ACC112 (cell line): Measurements from ENCODE around the gene ATXN10.

ENCODE experiments used
- H2AFZ ChIP-seq: fragments of 200-600 bp; sonication (generic); one replicate; pipeline ENCODE4 v1.6.0; 2017; ENCODE audit warnings: antibody characterized with exemption, low read length; ENCODE audit not compliant: unreplicated experiment
- H3K27ac ChIP-seq: fragments of 200-600 bp; sonication (generic); 2 replicates; pipeline ENCODE4 v1.5.1; 2014; ENCODE audit warnings: low read depth, mild to moderate bottlenecking, antibody characterized with exemption, low read length, moderate library complexity
- H3K27me3 ChIP-seq: fragments of 200-600 bp; sonication (generic); 2 replicates; pipeline ENCODE4 v1.6.1; 2014; ENCODE audit warnings: mild to moderate bottlenecking, antibody characterized with exemption, low read length, moderate library complexity, mixed read lengths; ENCODE audit not compliant: insufficient read depth
- H3K36me3 ChIP-seq: fragments of 200-600 bp; sonication (generic); 2 replicates; pipeline ENCODE4 v1.6.1; 2016; ENCODE audit warnings: mild to moderate bottlenecking, antibody characterized with exemption, low read length, moderate library complexity, mixed read lengths; ENCODE audit not compliant: insufficient read depth
- H3K4me1 ChIP-seq: fragments of 200-600 bp; sonication (generic); one replicate; pipeline ENCODE4 v1.6.1; 2016; ENCODE audit warnings: low read length, mixed read lengths; ENCODE audit not compliant: insufficient read depth, unreplicated experiment, control insufficient read depth
- H3K4me3 ChIP-seq: fragments of 200-600 bp; sonication (generic); 2 replicates; pipeline ENCODE4 v1.5.1; 2014; ENCODE audit warnings: mild to moderate bottlenecking, low read depth, low read length
- H3K79me2 ChIP-seq: fragments of 200-600 bp; sonication (generic); one replicate; pipeline ENCODE4 v1.6.0; 2016; ENCODE audit warnings: low read length; ENCODE audit not compliant: control insufficient read depth, unreplicated experiment, insufficient read depth

The ATXN10 gene

DNA sequence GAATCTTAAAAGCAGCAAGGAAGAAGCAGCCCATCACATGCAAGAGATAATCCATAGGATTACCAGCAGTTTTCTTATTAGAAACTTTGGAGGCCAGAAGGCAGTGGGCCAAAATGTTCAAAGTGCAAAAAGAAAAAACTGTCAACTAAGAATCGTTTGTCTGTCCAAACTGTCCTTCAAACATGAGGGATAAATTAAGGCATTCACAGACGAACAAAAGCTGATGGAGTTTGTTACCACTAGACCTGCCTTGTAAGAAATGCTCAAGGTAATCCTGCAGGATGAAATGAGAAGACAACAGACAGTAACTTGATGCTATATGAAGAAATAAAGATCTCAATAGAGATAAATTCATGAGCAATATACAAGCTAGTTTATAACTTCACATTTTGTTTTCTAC is 154.9 kb downstream of the ATXN10 start:
- Histone ChIP-seq H3K36me3 (0 out of 2 replicates have a peak, but pooled peaks cover 5% of the 10 kb centered on the region), H2AFZ (no peak overlapping the region), H3K27me3 (no peaks in the 10 kb centered on the region), H3K27ac (no peak overlapping the region), H3K4me3 (no peak overlapping the region), H3K4me1 (peaks cover 6% of the 10 kb centered on the region), H3K79me2 (no peaks in the 10 kb centered on the region)

DNA sequence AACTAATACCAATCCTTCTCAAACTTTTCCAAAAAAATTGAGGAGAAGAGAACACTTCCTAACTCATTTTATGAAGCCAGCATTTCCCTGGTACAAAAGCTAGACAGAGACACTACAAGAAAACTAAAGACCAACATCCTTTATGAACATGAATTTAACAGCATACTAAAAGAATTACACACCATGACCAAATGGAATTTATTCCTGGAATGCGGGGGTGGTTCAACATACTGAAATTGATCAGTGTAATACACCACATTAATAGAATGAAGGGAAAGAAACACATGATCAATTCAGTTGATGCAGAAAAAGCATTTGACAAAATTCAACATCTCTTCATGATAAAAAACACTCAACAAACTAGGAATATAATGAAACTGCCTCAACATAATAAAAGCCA is 157.2 kb downstream of the ATXN10 start:
- Histone ChIP-seq H3K79me2 (no peaks in the 10 kb centered on the region), H3K4me3 (no peak overlapping the region), H3K27ac (no peak overlapping the region), H3K4me1 (peaks cover 11% of the 10 kb centered on the region), H3K36me3 (0 out of 2 replicates have a peak, but pooled peaks cover 5% of the 10 kb centered on the region), H3K27me3 (no peaks in the 10 kb centered on the region), H2AFZ (no peak overlapping the region)

DNA sequence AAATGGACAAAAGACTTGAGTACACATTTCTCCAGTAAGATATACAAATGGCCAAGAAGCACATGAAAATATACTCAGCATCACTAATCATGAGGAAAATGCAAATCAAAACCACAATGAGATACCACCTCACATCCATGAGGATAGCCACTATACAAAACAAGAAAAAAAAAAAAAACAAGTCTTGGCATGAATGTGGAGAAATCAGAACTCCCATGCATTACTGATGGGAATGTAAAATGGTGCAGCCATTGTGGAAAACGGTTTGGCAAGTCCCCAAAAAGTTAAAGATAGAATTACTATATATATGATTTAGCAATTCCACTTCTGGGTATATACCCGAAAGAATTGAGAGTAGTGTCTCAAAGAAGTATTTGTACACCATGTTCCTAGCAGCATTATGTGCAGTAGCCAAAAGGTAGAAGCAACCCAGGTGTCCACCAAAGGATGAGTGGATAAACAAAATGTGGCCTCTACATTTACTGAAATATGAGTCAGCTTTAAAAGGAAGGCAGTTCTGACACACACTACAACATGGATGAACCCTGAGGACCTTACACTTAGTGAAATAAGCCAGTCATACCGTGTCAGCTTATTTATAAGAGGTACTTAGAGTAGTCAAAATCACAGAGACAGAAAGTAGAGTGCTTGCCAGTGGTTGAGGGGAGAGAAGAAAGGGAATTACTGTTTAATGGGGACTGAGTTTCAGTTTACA is 159.1 kb downstream of the ATXN10 start:
- Histone ChIP-seq H3K4me1 (peaks cover 11% of the 10 kb centered on the region), H3K4me3 (no peak overlapping the region), H3K27ac (peak overlapping the region; percentile 76), H3K79me2 (no peaks in the 10 kb centered on the region), H3K36me3 (no peaks in the 10 kb centered on the region), H2AFZ (no peak overlapping the region), H3K27me3 (no peaks in the 10 kb centered on the region)

DNA sequence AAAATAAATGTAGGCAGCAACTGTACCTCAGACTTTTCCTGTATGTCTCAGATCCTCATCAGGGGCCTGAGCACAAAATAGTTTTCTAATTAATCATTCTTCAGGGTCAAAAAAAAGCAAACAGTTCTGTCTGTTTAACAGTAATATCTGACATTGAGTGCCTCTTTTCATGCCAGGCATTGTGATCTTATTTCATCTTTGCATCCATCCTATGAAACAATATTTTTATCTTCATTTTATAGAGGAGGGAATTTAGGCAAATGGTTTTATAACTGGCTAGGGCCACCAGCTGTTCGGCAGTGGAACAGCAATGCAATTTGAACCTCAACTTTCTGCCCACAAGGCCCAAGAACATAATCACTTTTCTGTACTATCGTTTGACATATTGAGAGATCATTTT is 159.8 kb downstream of the ATXN10 start:
- H3K36me3 ChIP-seq: no peaks in the 10 kb centered on the region

DNA sequence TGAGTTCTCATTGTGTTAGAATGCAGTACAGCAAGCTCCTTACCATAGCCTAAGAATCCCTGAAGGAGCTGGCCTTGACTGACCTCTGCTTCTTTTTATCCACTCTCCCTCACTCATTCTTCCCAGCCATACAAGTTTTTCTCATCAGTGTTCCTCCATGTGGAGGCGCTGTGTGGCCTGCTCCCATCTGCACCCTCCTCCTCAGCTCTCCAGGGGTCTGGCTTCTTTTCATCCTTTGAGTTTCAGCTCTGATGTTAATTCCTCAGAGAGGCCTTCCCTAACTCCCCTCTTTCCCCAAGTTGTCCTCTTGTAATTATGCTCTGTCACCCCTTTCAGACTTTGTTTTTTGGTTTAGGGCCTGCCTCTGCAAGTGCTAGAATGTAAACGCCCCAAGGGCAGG is 160.5 kb downstream of the ATXN10 start:
- Histone ChIP-seq H2AFZ (no peak overlapping the region), H3K4me3 (no peak overlapping the region), H3K4me1 (peaks cover 11% of the 10 kb centered on the region), H3K27ac (no peak overlapping the region), H3K27me3 (no peaks in the 10 kb centered on the region), H3K79me2 (no peaks in the 10 kb centered on the region), H3K36me3 (no peaks in the 10 kb centered on the region)

More for the DNA sequence above, 159.8 kb downstream of the ATXN10 start:
- H3K79me2 ChIP-seq: no peaks in the 10 kb centered on the region
- peaks cover 11% of the 10 kb centered on the region for H3K4me1 ChIP-seq
- peak overlapping the region; percentile 76 for H3K27ac ChIP-seq
- H2AFZ ChIP-seq: no peak overlapping the region
- no peak overlapping the region for H3K4me3 ChIP-seq
- no peaks in the 10 kb centered on the region for H3K27me3 ChIP-seq

DNA sequence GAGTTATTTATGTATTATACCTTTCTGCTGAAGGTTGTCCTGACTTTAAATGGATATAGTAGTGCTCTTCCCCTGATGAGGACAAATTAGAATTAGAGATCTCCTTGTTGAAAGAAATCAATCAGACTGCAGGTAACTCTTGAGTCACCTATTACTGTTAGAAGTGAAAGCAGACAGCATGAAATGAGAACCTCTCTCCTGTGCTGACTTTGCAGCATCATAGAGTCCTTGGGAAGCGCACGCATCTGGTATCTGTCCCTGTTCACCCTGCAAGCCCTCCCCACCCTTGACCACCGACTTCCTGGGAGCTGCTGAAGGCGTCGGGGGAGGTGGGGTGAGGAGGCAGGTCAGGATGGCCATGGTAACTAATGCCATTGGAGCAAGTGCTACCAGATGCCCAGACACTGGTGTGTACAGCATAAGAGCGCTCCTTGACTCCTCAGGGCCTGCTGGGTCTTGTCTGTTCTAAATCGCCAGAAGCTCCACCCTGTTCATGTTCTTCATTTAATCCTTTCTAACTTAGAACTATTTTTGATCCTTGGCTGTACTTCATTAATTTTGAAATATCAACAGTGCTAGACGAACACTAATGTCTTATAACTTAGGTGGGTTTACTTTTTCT is 161.4 kb downstream of the ATXN10 start:
- no peak overlapping the region for H3K27ac ChIP-seq
- H2AFZ ChIP-seq: no peak overlapping the region

DNA sequence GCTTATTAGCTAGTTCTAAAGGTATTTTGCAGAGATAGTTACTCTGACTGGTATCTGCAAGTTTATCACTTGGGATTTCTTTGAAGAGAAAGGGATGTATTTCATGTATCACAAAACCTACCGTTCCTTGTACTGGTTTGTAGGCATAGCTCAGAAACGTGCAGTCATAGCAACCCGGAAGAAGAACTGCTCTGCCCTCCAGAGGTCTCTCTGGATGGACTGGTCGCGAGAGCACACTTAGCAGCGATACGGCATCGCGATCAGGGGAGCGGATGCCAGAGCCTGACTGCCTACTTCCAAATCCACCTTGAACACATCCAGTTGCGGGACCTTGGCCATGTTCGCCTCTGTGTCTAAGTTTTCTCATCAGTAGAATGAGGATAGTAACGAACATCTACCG is 162.0 kb downstream of the ATXN10 start:
- H3K36me3 ChIP-seq: no peaks in the 10 kb centered on the region
- H3K4me3 ChIP-seq: no peak overlapping the region
- H3K27me3 ChIP-seq: no peaks in the 10 kb centered on the region
- no peak overlapping the region for H3K27ac ChIP-seq
- no peak overlapping the region for H2AFZ ChIP-seq
- H3K79me2 ChIP-seq: no peaks in the 10 kb centered on the region
- peaks cover 11% of the 10 kb centered on the region for H3K4me1 ChIP-seq

More for the DNA sequence above, 161.4 kb downstream of the ATXN10 start:
- Histone ChIP-seq H3K27me3 (no peaks in the 10 kb centered on the region), H3K79me2 (no peaks in the 10 kb centered on the region), H3K36me3 (no peaks in the 10 kb centered on the region), H3K4me1 (peaks cover 11% of the 10 kb centered on the region), H3K4me3 (no peak overlapping the region)

DNA sequence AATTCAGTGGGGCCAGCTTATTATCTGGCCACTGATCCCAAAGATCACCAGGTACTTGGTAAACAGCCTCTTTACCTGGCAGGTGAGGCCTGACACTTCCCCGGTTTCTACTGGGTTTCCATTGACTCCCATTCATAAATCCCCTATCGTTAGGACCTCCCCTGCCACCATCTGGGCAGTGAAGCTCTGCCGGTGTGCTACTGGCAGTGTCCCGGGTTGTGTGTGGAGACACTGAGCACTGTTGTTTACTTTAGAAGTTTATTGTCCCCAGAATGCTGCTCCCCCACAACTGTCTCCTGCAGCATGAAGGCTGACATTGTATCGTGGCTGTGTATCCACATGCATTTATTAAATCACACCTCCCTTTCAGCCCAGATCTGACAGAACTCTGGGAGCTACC is 162.6 kb downstream of the ATXN10 start:
- Histone ChIP-seq H3K27me3 (no peaks in the 10 kb centered on the region), H3K4me3 (no peak overlapping the region), H3K79me2 (no peaks in the 10 kb centered on the region), H3K36me3 (no peaks in the 10 kb centered on the region), H3K27ac (no peak overlapping the region), H3K4me1 (peaks cover 11% of the 10 kb centered on the region), H2AFZ (no peak overlapping the region)

DNA sequence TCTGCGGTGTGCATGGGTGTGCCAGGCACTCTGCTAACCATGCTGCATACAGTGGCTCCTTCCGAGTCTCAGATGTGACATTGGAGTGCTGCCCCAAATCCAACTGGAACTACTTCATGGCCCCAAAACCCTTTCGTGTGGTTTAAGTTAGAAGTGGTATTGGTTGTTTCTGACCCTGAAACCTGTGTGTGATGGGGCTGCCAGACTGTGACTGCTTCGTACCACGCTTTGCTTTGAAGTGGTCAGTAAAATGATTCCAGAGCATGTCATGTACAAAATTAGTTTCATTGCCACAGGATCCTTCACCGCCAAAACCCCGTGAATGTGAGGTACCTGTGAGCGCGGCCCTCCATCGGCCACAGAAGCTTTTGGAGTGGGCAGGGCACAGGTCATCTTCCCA is 163.2 kb downstream of the ATXN10 start:
- Histone ChIP-seq H2AFZ (no peak overlapping the region), H3K4me3 (no peak overlapping the region), H3K36me3 (no peaks in the 10 kb centered on the region), H3K27me3 (no peaks in the 10 kb centered on the region), H3K27ac (no peak overlapping the region), H3K4me1 (peaks cover 11% of the 10 kb centered on the region), H3K79me2 (no peaks in the 10 kb centered on the region)

DNA sequence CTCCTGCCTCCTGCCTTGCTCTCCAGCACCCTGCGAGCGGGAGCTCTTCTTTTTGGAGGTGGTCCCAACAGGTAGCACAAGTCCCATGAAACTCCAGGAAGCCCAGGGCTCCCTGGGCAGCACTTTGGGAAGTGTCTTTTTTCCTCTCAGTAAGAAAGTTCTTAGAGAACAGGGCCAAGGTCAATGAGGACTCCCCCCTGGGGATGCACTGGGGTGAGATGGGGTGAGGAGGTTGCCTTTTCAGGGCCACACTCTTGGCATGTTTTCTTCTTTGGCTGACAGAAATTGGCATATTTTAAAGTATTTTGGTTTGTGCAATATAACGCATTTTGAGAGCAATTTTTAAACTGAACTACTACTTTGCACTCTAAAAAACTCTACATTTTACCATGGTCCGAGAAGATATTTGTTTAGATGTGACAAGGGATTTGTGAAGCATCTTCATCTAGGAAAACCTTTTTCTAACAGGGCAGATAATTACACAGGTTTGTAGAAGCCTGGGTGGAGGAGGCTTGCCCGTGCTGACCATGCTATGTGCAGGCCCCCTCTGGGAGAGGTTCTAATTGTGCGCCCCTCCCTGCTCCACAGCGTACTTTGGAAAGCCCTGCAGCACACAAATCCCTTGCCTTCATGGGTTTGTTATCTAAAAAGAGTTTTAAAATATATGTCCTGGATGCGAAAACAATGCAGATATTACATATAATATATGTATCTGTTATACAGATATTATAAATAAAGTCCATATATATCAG is 165.0 kb downstream of the ATXN10 start:
- Histone ChIP-seq H3K4me3 (no peak overlapping the region), H3K27ac (no peak overlapping the region), H3K79me2 (no peaks in the 10 kb centered on the region), H3K36me3 (no peaks in the 10 kb centered on the region), H2AFZ (no peak overlapping the region), H3K27me3 (no peaks in the 10 kb centered on the region), H3K4me1 (peaks cover 5% of the 10 kb centered on the region)
